HG03135 (cell line): ENCODE results near the gene SHROOM3.

Experiments used
- ATAC-seq: cut with Tn5 transposase; IDR thresholded peaks from one replicate; pipeline ENCODE4 v1.9.1; 2021; ENCODE audit warnings: mild to moderate bottlenecking, moderate library complexity; ENCODE audit not compliant: unreplicated experiment

SHROOM3 gene

DNA sequence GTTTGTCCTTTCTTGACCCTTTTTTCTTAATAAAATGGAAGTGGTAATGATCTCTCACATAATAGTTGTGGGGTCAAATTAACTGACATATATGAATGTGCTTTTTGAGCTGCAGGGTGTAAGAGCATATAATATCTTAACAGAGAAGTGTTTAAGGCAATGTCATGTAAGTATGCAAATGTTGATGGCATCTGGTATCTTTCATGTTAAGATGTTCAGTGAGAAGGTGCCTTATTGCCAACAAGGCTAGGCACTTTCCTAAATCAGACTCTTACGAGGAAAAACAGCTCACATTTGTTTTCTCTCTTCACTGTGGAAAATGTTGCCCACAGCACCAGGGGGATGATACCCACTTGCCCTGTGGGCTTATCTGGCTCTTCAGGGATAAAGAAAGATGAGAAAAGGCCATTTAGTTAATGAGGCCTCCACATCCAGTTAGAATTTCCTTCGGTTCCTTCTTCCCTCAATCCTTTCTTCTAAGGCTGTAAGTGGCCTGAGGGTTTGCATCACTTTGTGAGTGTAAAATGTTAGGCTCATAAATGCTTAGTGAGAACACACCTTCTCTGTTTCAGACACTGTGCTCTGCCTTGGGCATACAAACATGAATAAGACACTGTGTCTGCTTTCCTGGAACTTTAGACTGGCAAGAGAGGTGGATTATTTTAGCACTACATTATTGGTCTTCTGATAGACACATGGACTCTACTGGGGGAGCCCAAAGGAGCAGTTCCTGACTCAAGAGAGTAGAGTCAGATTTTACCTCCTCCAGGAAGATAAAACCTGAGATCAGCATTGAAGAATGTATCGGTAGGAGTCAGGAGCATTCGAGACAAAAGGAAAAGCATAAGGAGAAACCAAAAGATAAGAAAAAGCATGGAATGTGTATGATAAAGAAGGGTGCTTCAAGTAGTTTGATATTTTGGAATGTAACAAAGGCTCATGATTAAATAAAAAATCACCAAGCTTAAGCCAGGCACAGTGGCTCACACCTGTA is 327.4 kb downstream of the SHROOM3 start:
- ATAC-seq = no peak

DNA sequence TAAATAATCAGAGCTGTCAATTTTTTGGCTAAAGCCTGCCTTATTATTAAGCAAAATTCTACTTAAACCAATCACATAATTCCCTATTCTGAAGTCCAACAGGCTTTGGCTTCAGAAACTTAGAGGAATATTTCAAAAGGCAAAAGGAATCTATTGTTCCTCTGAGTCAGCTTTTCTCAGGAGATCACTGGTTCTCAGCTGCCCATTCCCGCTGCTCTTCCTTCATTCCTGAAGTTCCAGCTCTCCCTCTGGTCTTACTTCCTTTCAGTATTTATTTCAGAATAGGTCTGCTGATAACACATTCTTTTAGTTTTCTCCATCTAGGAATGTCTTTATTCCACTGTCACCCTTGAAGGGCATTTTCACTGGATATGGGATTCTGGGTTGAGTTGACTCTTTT is 329.2 kb downstream of the SHROOM3 start:
- ATAC-seq = no peak

DNA sequence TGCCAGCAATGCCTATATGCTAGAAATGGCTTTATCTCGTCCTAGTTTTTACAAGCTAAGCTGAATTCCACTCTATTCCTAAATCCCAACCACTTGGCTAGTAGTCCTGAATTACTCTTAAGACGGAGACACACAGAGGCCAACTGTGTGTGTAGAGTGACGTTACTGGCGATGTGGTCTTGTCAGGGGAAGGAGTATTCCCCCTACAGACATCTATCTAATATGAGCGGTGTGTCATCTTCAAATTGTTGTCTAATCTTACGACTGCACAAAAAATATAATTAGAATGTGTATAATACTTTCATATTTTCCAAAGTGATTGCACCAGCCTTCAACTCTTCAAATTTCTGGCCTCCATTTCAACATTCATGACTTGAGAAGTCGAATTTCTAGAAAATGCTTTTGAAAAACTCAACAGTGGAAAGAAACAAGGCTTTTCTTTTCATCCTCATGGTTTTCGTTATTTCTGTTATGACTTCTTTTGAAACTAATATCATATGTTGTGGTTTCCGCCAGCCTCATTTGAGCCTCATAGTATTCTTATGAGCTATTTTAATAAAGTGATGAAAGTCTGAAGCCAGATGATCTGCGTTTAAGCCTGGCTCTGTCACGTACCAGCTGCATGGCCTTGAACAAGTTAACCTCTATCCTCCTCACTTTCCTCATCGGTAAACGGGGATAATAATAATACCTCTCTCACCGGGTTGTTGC is 330.6 kb downstream of the SHROOM3 start:
- ATAC-seq = no peak

DNA sequence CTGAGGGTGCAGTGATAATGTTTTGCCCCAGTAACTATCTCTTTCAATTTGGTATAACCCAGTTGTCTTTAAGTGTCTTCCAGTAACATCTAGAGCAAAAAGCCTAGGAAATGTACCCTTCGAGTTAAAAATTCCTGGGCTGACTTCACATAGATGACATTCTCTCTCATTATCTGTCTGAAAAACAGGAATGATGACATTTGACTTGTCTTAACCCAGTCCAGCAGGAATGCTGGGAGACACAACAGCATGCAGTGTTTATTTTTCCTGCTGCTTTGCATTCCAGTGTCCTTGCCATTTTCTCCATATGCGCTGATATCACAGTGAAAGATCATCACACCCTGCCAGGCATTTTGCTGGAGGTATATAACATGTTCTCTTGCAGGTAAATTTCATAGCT is 333.0 kb downstream of the SHROOM3 start:
- ATAC-seq = no peak

DNA sequence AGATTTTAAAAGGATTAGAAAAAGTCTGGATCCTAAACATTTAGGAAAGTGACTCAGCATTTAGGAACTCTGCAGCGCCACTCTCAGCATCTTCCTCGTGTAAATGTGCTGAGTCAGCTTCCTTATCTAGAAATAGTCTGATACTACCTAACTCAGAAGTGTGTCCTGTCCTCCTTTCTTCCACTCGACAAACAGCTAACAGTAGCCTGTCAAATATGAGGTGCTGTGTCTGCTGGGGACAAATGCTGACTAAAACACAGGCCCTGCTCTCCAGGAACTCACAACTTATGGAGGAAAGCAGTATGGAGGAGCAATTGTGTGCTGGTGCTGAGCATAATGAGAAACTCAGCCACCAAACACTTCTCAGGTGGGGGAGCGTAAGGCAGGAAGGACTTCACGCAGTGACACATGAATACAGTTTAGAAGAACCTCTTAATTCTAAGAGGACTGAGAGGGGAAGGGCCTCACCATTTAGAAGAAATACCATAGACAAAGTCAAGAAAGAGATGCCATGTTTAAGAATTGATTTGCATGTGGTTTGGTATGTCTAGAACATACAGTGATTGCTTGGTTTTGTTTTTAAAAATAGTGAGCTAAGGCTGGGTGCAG is 337.6 kb downstream of the SHROOM3 start:
- no peak for ATAC-seq

DNA sequence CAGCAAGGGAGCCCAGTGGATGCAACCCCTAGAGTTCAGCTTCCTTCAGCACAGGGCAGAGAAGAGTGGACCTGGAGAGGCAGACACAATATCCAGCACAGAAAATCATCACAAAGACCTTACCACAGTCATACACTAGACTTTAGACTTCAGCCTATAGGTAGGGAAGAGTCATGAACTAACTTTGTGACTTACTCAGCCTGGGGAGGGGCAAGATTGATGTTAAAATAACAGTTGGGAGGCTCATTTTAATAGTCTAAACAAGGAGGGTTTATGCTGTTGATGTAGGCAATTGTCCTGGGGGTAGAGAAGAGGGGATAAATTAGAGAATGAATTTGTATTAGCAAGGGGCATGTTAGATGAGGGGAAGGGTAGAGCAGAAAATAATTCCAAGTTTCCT is 338.7 kb downstream of the SHROOM3 start:
- no peak for ATAC-seq

DNA sequence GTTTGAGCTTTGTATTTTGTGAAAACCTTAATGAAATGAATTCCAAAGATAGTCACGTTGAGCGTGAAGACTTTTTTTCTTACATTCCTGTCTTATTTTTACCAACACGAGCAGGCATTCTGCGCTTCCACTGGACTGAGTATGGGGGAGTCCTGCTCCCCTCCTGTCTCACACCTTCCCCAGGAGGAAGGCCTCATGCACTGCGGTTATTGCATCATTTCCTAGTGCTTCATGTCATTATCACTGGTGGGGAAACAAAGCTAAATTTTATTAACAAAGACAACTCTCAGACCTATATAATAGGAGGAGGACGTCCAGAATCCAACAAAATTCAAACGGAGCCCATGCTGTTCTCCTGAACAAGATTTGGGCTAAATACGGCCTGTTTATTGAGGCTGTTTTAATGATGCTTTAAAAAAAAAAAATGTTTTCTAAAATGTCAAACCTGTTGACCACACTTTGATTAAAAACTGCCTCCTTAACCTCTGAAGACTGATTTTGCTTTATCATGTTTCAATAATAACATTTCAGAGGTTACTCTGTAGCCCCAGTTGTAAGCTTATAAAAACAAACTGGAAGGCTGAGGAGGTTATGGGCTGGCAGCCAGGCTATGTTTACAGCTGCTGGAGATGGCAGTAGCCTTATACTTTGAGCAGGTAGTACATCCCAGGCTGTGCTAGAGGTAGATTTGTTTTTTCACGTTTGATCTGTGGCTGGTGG is 344.9 kb downstream of the SHROOM3 start:
- ATAC-seq = no peak

DNA sequence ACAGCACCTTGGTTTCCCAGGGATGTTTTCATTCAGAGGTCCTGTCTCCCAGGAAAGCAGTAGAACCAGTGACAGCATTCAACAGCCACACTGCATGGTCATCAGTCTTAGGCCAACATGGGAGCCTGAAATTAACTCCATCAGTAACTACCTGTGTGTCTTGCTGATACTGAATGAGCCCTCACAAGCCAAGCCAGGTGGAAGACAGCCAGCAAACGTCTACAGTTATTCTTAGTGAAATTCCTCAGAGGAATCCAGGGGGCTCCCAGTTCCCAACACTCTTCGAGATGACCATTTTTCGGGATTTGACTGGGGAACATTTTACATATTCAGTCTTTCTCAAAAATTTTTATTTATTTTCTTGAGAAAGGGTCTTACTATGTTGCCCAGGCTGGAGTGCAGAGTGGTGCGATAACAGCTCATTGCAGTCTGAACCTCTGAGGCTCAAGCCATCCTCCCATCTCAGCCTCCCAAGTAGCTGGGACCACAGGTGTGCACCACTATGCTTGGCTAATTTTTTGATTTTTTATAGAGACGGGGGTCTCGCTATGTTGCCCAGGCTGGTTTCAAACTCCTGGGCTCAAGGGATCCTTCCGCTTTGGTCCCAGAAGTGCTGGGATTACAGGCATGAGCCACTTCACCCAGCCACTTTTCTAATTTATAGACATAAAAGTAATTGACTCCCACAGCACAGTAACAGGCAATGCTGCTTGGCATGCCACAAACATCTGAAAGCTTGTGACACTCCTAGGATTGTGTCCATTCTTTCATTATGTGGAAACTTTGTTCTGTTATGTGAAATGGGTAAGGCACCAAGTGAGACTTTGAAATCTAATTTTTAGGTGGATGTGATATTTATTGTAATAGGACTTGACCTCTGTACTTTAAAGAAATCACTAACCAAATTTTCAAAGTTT is 346.0 kb downstream of the SHROOM3 start:
- no peak for ATAC-seq

DNA sequence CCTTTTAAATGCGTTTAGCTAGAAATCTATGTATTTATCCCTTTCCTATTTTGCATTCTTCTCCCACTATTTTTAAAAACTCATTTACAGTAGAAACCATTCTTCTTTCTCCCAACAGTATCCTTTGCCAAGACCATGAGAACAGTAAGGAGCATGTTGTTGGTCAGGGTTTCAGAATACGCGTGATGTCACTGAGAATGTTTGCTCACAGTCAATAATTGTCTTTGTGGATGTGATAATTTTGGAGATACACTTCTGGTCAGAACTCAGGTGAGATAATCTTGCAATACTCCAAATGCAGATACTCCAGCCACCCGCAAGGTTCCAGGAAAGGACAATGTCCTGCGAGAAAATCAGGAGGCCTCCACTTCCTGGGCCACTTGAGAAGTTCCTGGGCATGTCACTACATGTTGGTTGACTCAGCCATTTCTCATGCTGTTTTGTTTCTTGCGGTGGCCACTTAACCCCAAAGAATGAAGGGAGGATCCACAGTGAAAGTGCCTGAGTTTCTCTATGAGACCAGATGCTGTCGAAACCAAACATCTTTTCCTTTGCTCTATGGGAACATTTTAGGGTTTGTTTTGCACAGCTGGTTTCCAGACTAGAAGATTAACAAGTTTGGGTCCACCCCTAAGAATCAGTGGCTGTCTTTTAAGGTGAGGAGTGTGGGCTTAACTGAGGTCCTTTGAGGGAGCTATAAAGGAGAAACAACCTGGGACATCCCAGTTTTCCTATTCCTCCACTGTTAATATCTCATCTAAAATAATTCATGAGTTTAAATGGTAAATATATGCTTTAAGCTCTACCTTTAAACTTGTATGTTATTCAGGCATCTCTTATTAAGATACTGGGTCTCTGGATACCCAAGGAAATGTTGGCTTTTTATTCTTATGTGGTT is 346.9 kb downstream of the SHROOM3 start:
- ATAC-seq = no peak

DNA sequence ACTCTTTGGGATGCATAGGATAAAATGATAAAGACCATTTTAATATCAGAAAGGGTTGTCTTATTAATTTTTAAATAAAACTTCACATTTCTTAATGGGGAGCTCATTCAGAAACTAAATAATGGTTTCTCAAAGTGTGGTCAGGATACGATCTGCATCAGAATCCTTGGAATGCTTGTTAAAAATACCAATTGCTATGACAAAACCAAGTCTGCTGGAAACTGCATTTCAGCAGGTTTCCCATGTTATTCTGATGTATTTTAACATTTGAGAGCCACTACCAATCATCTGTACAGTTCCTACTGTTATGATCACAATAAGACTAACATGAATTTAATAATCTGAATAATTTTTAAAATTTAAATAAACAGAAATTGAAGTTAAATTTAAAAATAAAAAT is 347.8 kb downstream of the SHROOM3 start:
- ATAC-seq = no peak

DNA sequence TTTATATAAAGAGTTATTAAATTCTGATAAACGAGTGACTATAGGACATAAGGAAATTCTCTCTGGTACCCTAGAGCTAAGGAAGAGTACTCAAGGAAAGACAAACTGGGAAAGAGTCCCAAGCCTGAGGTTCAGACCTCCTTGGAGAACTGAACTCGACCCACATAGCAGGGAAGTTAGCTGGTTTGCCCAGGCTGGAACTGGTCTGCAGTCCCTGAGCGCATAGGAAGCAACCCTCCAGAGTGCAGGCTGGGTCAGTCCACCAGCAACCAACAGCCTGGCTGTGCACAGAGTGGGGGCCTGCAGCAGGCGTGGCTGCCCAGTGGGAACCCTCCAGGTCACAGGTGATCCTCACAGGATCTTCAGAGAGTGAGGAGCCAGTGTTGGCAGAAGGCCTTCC is 348.8 kb downstream of the SHROOM3 start:
- ATAC-seq = no peak

DNA sequence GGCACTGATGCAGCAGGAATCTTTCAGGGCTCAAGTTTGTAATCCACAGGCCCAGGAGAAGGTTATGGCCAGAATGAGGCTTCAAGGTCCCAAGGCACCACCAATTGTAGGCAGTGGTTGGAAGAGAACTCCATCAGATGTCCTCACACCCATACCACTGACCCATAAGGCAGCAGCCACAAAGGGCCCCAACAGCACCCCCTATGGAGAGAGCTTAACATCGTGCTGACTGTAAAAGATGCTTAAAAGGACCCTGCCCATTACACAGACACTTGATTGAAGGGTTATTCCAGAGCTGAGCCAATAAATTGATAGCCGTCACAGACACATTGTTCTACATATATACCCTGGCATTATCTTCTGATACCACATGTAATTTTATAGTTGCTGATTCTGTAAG is 349.2 kb downstream of the SHROOM3 start:
- no peak for ATAC-seq

DNA sequence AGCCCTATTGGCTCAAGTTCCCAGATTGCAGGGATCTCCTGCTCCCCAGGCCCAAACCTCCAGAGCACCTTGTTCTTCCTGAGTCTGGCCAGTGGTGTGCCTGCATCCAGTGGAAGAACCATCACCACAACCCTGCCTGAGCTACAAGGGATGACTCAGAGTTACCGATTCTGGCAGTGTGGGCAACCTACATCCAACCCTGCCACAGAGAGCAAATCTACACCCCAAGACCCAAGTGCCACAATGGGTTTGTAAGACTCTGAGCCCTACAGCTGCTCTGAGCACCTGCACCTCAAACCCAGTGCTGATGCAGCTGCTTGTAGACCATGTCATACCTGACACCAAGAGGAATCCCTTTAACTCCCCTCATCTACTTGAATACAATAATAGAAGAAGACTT is 352.9 kb downstream of the SHROOM3 start:
- no peak for ATAC-seq

DNA sequence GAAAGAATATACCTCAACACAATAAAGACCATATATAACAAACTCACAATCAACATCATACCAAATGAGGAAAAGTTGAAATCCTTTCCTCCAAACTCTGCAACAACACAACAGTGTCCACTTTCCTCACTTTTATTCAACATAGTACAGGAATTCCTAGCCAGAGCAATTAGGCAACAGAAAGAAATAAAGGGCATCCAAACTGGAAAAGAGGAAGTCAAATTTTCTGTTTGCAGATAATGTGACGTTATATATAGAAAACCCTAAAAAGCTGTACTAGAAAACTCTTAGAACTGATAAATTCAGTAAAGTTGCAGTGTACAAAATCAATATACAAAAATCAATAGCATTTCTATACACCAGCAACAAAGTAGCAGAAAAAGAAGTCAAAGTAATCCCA is 355.3 kb downstream of the SHROOM3 start:
- ATAC-seq = no peak

DNA sequence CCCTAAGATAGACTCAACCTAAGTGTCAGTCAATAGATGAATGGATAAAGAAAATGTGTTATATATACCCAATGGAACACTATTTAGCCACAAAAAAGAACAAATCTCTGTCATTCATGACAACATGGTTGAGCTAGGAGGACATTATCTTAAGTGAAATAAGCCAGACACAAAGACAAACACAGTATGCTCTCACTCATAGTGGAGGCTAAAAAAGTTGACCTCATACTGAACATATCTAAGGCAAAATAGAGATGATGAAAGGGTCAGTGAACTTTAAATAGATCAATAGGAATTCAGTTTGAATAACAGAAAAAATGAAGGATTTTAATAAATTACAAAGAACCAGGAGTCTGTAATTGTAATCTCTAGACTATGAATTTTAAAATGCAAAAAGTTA is 356.4 kb downstream of the SHROOM3 start:
- ATAC-seq = no peak

DNA sequence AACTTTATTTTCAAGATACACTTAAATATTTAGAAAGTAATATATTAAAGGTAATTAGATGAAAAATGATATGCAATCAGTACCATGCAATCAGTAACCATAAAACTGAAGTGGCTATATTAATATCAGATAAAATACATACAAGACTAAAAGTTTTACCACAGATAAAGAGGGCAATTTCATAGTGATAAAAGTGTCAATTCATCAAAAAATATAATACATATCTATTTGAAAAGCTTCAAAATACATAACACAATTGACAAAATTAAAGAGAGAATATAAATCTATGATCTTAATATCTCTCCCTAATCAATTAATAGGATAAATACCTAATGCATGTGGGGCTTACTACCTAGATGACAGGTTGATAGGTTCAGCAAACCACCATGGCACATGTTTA is 357.4 kb downstream of the SHROOM3 start:
- no peak for ATAC-seq

DNA sequence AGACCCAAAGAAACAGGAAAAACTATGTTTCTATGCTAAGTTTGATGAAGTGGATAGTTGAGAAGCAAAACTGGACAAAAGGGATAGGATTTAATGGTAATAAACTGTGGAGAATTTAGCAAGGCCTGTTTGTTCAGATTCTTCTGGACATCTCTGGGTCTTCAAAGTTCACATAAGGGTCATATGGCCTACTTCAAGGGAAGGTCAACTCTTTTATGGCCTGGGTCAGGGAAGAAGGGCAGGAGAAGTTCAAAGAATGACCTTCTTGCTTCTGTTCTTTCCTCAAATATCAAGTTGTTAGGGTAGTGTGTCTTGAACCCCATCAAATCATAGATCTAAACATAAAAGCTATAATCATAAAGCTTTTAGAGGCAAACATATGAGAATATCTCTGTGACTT is 360.2 kb downstream of the SHROOM3 start:
- ATAC-seq = no peak

DNA sequence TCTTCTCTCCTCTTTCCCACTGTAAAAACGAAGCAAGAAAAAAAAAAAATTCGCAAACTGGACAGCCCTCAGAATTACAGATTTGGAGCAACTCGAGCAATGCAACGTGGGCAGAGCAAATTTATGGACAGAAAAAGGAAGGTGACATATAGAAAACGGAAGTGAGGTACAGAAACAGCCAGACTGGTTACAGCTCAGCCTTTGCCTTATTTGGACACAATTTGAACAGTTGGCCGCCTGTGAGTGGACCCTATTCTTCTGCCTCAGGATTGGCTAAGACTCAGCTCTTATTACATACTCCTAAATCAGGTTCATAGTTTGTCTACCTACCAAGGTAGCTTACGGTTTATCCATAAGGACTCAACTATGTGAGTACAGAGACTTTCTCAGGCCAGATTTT is 364.1 kb downstream of the SHROOM3 start:
- ATAC-seq = no peak

DNA sequence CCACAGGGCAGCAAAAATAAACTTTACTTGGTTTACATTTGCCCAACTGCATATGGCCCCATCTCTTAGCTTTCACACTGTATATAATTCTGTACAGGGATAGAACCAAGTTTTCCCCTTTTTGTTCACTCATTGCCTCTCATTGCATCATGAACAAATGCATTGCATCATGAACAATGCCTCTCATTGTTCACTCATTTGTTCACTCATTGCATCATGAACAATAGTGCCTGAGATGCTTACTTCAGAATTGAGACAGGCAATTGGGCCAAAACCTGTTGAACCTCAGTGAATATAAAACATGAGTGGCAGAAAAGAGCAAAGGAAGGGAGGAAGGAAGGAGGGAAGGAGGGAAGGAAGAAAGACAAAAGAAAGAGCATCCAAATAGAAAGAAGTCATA is 364.7 kb downstream of the SHROOM3 start:
- ATAC-seq = no peak
